Lung microvascular endothelial cell (primary cell): Measurements from ENCODE around the gene CDC45. TPM values are rescaled to one million over a fixed set of nuclear protein-coding genes. Genes with fewer than 3 reads are reported as not detected.

ENCODE experiments used
- DNase-seq, 2 donors: peaks; one replicate each; pipeline versions ENCODE4 v3.0.0 to v3.0.0-alpha.2; 2010; ENCODE audit warnings: low read depth in 2 of 2
- total RNA-seq: library from RNA; depleted of rRNA; stranded (reverse); fragments of >200 nt; gene quantifications from 2 replicates; pipeline ENCODE4 v1.2.1, GENCODE V29; 2014

Gene CDC45
- total RNA-seq, 1 donor from 2014 or later, result 3.0 TPM

- no peak for DNase-seq
Observed at GRCh38 chr22:19467912-19468311, 11.8 kb upstream of the CDC45 start.

DNA sequence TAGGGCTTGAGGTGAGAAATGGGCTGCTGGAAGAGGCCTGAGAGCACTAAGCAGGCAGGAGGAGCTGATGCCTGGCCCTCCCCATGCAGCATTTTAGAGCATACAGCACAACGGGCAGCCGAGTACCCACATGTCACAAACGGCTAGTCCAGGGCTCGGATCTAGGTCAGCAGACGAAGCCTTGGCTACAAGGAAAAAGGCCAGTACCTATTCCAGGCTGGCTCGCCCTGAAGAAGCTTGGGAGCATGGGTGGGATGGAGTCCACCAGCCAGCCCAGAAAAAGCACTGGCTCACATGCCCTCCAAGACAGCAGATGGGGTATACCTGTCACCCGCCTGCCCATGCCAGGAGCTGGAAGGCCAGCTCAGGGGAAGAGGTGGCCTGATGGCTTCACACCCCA is 10.3 kb upstream of the CDC45 start:
- DNase-seq, result no peak

DNA sequence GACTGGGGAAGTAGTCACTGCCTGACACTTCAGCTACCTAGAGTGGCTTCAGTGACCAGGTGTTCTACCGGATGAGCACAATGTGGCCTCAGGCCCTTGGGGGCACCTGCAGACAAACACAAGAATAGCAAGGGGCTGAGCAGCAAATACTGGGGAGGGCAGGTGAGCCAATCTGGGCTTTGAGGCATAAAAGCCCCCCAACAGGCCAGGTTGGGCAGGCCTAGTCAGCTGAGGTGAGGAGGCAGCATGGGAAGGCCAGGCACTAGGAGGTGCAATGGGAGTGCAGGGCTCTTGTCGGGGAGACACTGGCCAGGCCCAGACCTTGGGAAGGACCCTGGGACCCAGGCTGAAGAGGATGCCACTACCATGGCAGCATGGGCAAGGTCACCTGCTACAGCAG is 9.7 kb upstream of the CDC45 start:
- no peak for DNase-seq

DNA sequence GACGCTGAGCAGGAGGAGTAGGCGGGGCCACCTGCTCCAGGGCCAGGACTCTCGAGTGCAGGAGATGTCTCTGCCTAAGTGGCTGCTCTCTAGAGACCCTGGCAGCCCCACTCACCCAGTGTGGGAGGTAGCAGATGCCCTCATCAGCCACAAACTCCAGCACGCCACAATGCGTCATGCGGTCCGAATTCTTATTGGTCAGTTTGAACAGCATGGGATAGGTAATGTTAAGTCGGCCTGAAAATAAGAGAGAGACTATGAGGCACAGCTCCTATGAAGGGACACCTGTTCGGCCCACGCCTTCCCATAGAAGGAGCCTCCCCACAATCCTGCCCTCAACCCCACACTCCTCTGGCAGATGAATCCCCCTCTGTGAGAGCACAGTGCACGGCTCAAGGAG is 8.1 kb upstream of the CDC45 start:
- no peak for DNase-seq

DNA sequence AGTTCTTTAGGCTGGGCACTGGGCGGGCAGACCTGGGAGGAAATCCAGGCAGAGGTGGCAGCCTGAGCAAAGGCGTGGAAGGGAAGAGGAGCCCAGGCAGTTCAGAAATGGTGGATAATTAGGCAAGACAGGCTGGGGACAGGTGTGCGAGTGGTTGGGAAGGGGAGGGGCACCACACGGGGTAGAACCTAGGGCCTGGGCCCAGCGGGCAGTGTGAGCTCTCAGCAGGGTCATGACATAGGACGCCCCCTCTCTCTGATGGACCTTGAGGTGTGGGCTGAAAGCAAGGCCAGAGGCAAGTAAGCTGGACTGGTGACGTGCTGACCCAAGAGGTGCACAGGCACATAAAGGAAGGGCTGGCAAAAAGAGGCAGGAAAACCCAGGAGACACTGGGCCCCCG is 7.5 kb upstream of the CDC45 start:
- DNase-seq, result no peak

DNA sequence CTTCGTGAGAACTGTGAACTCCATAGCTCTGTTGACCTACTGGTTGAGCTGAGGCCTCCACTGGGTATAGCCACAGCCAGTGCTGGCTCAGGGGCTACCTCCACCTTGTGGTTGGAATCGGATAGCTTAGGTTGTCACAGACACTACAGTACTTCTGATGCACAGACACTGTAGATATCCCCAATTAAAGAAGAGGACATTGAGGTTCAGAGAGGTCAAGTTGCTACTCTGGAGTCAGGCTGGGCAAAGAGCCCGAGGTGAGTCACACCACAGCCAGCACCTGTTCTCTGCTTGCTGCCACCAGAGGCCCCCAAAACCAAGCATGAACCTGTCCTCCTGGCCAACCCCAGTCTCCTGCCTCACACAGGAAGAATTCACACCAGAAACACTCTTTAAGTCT is 6.1 kb upstream of the CDC45 start:
- DNase-seq, result peak in 1 of 2 donors; percentile 11

- DNase-seq, result no peak
Observed at GRCh38 chr22:19476023-19476422, 3.7 kb upstream of the CDC45 start.

GRCh38 chr22:19477321-19478044 is 2.2 kb upstream of the CDC45 start:
- peak; percentile 20 to 38 for DNase-seq

DNA sequence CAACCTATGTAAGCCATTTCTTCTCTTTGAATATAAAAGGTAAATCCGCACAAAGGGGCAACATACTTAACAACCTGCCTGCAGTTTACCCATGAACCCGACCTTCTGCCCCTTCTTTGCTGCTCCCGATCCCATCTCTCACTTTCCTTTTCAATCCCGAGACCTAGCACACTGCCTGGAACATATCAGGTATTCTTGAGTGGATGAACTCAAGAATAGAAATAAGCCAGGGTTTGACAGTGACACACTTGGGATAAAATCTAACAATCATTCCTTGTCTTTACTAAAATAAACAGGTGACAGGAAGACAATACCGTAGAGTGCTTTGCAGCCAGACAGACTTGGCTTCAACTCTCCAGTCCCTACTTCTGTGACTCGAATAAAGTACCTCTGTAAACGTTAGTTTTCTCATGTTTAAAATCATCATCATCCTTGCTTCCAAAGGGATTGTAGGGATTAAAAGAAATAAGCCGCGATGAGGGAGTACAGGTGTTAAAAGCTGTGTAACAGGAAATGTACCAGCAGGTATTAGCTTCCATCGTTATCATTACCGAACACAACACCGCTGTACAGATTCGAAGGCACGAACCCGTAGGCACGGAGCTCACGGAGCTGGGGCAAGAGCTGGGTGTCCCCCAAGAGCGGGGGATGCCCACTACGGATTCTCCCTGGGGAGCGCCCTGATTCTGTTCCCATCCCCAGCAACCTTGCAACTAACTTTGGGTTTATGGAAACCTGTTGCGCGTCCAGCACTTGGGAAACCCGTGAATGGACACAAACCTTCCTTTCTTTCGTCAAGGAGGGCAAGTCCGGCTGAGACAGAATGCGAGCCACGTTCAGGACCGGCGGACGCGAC is 1.4 kb upstream of the CDC45 start:
- DNase-seq, result no peak

GRCh38 chr22:19478901-19479354 is 792 bp upstream of the CDC45 start, which contains the start of gene UFD1:
UFD1 (minus strand) TSS chr22:19479193; CDS start chr22:19479085, 108 bp downstream.
- DNase-seq, result peak; percentile 80 to 83

- DNase-seq, result no peak
Observed at GRCh38 chr22:19480173-19480568, 451 bp downstream of the CDC45 start.

DNA sequence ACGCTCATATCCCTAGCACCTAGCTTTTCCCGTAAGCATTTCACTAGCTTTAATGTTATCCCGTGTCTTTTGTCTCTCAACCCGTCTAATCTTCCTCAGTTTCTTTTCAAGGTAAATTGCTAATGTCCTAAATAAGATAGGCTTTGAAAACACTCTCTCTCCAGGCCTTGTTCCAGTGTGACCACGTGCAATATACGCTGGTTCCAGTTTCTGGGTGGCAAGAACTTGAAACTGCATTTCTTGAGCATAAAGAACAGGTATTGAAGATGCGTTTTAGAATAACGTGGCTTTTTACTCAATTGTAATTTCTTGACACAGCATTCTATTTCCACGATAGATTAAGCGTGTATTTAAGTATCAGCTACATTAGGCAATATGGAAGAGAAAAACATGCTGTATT is 1.1 kb downstream of the CDC45 start:
- no peak for DNase-seq

- no peak for DNase-seq
Observed at GRCh38 chr22:19482297-19482696, 2.6 kb downstream of the CDC45 start.

DNA sequence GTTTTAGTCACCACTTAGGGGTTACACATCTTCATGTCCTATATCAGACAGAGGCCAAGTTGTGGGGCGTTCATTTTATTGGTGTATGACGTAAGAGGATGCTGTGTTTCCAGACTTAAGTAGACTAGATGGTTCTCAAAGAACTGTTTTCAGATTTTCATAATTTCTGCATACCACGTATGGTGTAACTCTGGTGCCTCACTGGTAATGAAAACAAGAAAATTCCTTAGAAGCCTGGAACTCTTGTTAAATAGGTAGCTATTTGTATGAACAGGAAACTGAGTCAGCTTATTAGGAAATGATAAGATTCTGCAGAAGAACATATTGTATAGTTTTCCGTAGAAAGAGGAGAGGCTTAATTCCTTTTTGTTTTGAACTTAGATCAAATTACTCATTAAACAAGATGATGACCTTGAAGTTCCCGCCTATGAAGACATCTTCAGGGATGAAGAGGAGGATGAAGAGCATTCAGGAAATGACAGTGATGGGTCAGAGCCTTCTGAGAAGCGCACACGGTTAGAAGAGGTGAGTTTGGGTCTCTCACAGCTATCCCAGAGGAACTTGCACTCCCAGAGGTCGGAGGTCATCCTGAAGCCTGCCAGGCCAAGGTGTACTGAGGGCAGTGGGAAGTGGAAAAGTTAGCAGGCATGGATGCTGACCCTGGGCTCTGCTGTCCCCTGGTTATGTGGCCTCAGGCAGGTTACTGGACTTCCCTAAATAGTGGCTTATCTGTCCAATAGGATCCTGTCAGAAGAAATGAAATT is 3.9 kb downstream of the CDC45 start:
- peak; percentile 24 to 90 for DNase-seq

DNA sequence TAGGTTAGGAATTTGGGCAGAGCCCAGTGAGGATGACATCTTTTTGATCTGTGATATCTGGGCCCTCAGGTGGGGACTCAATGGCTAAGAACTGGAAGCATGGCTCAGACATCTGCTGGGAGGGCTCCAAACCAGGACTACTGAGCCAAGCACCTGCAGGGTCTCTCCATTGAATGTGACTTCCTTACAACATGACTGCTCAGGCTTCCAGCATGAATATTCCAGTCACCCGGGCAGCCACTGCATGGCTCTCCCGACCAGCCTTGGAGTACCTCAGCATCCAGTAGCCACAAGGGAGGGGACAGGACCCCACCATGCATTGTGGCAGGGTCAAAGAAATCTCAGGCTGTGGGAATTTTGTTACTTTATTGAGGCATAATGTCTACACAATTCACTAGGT is 8.6 kb downstream of the CDC45 start:
- DNase-seq, result no peak

- peak; percentile 29 to 69 for DNase-seq
Observed at GRCh38 chr22:19488884-19489843, 9.4 kb downstream of the CDC45 start.

DNA sequence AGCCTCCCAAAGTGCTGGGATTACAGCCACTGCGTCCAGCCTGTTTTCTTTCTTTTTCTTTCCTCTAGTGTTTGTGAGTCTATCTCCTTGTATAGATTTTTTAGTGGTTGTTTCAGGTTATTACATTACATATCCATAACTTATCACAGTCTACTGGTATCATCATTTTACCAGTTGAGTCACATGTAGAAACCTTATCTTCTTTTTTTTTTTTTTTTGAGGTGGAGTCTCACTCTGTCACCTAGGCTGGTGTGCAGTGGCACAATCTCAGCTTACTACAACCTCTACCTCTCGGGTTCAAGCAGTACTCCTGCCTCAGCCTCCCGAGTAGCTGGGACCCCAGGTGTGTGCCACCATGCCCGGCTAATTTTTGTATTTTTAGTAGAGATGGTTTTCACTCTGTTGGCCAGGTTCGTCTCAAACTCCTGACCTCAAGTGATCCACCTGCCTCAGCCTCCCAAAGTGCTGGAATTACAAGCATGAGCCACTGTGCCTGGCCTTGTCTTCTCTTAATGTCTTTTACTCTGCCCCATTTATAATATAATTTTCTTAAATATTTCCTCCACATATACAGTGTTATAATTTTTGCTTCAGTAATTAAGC is 11.0 kb downstream of the CDC45 start:
- DNase-seq, result no peak

DNA sequence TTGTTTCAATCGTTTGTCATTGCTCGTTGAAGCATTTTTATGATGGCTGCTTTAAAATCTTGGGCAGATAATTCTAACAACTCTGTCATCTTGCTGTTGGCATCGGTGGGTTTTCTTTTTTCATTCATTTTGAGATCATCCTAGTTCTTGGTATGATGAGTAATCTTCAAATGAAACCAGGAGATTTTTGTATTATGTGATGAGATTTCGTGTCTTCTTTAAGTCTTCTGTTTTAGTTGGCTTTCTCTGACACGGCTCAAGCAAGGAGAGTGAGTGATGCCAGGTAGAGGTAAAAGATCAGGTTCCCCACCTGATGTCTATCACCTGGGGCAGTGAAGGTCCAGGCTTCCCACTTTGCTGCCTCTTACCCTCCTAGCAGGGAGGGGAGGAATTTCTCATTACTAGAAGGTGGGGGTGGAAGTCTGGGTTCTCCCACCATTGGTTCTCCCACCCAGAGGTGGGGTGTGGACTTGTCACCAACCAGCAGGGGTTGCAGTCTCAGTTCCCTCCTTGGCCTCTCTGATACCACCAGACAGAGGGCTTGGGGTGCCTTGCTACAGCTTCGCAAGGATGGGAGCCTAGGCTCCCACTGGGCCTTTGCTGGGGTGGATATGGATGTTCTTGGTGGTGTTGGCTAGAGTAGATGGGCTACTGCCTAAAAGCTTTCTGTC is 12.9 kb downstream of the CDC45 start:
- no peak for DNase-seq

GRCh38 chr22:19494001-19494560 is 14.4 kb downstream of the CDC45 start:
- no peak for DNase-seq
